IPS-11a (cell line): ENCODE measurements around the gene CLDN15.
"Not testable (repeated sequence)": the region's sequence is repeated elsewhere in the genome, so short reads cannot be mapped to it uniquely, and the experiment has no call there.

Source experiments
- H3K4me3 ChIP-seq: one replicate; pipeline ENCODE4 v1.5.1; 2013; ENCODE audit warnings: low read depth, low read length, control low read depth

The CLDN15 gene

GRCh38 chr7:101237206-101238067 is at the start of gene CLDN15:
Gene CLDN15 (minus strand): TSS chr7:101237802. CDS start chr7:101237581, 221 bp downstream.
- no peak within 1 kb of the TSS for H3K4me3 ChIP-seq

- no peak overlapping the region for H3K4me3 ChIP-seq
Measured at GRCh38 chr7:101287032-101287431, 49.4 kb upstream of the CLDN15 start.

- not testable (repeated sequence) for H3K4me3 ChIP-seq
Measured at GRCh38 chr7:101285880-101286279, 48.3 kb upstream of the CLDN15 start.

GRCh38 chr7:101285171-101285570 is 47.6 kb upstream of the CLDN15 start:
- H3K4me3 ChIP-seq, result no peak overlapping the region

GRCh38 chr7:101280912-101281311 is 43.3 kb upstream of the CLDN15 start:
- not testable (repeated sequence) for H3K4me3 ChIP-seq

- H3K4me3 ChIP-seq, result no peak overlapping the region
Measured at GRCh38 chr7:101278461-101279292, 41.1 kb upstream of the CLDN15 start.

- H3K4me3 ChIP-seq, result no peak overlapping the region
Measured at GRCh38 chr7:101277155-101277554, 39.6 kb upstream of the CLDN15 start.

- H3K4me3 ChIP-seq, result no peak overlapping the region
Measured at GRCh38 chr7:101273206-101273605, 35.6 kb upstream of the CLDN15 start.

GRCh38 chr7:101271021-101271420 is 33.4 kb upstream of the CLDN15 start:
- H3K4me3 ChIP-seq, result no peak overlapping the region

- H3K4me3 ChIP-seq, result no peak overlapping the region
Measured at GRCh38 chr7:101269664-101270063, 32.1 kb upstream of the CLDN15 start.

GRCh38 chr7:101265622-101266516 is 28.3 kb upstream of the CLDN15 start:
- H3K4me3 ChIP-seq, result no peak overlapping the region

GRCh38 chr7:101264102-101264706 is 26.6 kb upstream of the CLDN15 start:
- not testable (repeated sequence) for H3K4me3 ChIP-seq

GRCh38 chr7:101258243-101258731 is 20.7 kb upstream of the CLDN15 start:
- H3K4me3 ChIP-seq, result no peak overlapping the region

GRCh38 chr7:101255796-101256195 is 18.2 kb upstream of the CLDN15 start:
- H3K4me3 ChIP-seq, result no peak overlapping the region

GRCh38 chr7:101253199-101253598 is 15.6 kb upstream of the CLDN15 start:
- H3K4me3 ChIP-seq, result not testable (repeated sequence)

GRCh38 chr7:101251871-101252659 is 14.5 kb upstream of the CLDN15 start:
- peak overlapping the region; percentile 91 for H3K4me3 ChIP-seq

- no peak overlapping the region for H3K4me3 ChIP-seq
Measured at GRCh38 chr7:101250324-101250723, 12.7 kb upstream of the CLDN15 start.

GRCh38 chr7:101248276-101248675 is 10.7 kb upstream of the CLDN15 start:
- no peak overlapping the region for H3K4me3 ChIP-seq

- H3K4me3 ChIP-seq, result peak overlapping the region; percentile 87
Measured at GRCh38 chr7:101245147-101245668, 7.6 kb upstream of the CLDN15 start.
